NT2/D1 (cell line): Measurements from ENCODE around the gene PTH2.
A peak's percentile ranks its signal among the peaks of the same experiment; 100 is the strongest.
"Not testable (repeated sequence)": the region's sequence is repeated elsewhere in the genome, so short reads cannot be mapped to it uniquely, and the experiment has no call there.

Experiments used
- DNase-seq: peaks from one replicate; pipeline ENCODE4 v3.0.0-alpha.2; 2011; ENCODE audit warnings: low read depth, low spot score
- H3K27me3 ChIP-seq: 2 replicates; pipeline ENCODE4 v1.6.0; 2011; ENCODE audit warnings: mild to moderate bottlenecking; ENCODE audit not compliant: insufficient read length, insufficient read depth
- H3K36me3 ChIP-seq: 2 replicates; pipeline ENCODE4 v1.6.1; 2011; ENCODE audit warnings: mild to moderate bottlenecking, low read length, mixed read lengths; ENCODE audit not compliant: insufficient read depth, insufficient read length
- H3K4me1 ChIP-seq: 2 replicates; pipeline ENCODE4 v1.5.1; 2011; ENCODE audit not compliant: insufficient read depth, insufficient read length
- H3K4me3 ChIP-seq: 2 replicates; pipeline ENCODE4 v1.5.1; 2011; ENCODE audit warnings: low read depth; ENCODE audit not compliant: insufficient read length
- H3K9ac ChIP-seq: 2 replicates; pipeline ENCODE4 v1.6.0; 2011; ENCODE audit warnings: low read depth; ENCODE audit not compliant: insufficient read length
- H3K9me3 ChIP-seq: 2 replicates; pipeline ENCODE4 v1.5.1; 2011; ENCODE audit warnings: mild to moderate bottlenecking, low read length; ENCODE audit not compliant: insufficient read depth
- SUZ12 ChIP-seq: IDR thresholded peaks from 2 replicates; pipeline ENCODE4 v1.6.1; 2011; ENCODE audit not compliant: insufficient read length, insufficient read depth; ENCODE audit errors: extremely low read depth
- YY1 ChIP-seq: IDR thresholded peaks from 2 replicates; pipeline ENCODE4 v1.6.1; 2011; ENCODE audit not compliant: insufficient read length, insufficient read depth
- ZNF274 ChIP-seq: IDR thresholded peaks from 2 replicates; pipeline ENCODE4 v1.6.1; 2011; ENCODE audit warnings: mild to moderate bottlenecking, low read depth, low read length

The PTH2 gene

DNA sequence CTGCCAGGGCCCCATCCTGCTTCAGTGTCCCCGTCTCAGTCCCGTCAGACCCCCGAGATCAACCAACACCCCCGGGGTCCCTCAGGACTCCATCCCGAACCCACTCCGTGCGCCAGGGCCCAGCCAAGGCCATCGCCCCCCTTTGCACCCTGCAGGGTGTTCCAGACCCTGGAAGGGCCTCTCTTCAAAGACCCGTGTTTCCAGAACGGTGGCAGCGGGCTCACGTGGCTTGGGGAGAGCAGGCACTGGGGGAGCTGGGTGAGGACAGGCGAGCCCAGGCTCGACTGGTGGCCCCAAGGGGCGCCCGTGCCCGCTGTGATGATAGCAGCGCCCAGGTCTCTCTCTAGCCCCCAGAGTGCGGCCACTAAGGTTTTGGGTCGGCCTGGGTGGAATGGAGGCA lies 33.8 kb downstream of the PTH2 start:
- Histone ChIP-seq H3K27me3 (no peaks in the 10 kb centered on the region), H3K9me3 (no peaks in the 10 kb centered on the region)
- no peak for TF ChIP-seq SUZ12
- TF ChIP-seq ZNF274 = no peak
- no peak for TF ChIP-seq YY1

DNA sequence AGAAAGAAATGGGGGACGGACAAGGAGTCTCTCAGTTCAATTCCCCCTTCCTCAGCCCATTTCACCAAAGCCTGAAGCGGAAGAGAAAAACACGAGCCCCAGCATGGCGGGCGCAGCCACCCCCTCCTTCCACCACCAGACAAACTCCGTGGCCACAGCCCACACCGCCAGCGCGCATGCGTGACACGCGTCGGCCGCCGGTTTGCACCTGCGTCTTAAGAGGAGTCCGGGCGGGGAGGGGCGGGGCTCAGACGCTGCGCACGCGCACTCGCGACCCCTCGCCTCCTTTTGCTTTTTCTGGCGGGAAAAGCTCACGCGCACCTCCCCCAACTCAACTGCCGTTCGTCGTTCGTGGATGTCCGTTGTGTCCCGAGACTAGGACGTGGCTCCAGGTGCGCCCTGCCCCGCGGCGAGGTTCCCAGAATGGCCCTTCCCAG lies 35.3 kb downstream of the PTH2 start, which contains the start of gene KASH5:
Gene KASH5, plus strand, starts transcription at position 314 of the 437 bp plus-strand sequence. CDS start 2,635 bp downstream, outside the sequence.
- H3K4me1 ChIP-seq = peaks cover 5% of the 10 kb centered on the region

More for the DNA sequence above, 33.8 kb downstream of the PTH2 start:
- H3K9ac ChIP-seq = no peak overlapping the region
- DNase-seq = no peak
- H3K4me1 ChIP-seq = peaks cover 10% of the 10 kb centered on the region
- no peaks in the 10 kb centered on the region for H3K36me3 ChIP-seq
- no peak overlapping the region for H3K4me3 ChIP-seq

DNA sequence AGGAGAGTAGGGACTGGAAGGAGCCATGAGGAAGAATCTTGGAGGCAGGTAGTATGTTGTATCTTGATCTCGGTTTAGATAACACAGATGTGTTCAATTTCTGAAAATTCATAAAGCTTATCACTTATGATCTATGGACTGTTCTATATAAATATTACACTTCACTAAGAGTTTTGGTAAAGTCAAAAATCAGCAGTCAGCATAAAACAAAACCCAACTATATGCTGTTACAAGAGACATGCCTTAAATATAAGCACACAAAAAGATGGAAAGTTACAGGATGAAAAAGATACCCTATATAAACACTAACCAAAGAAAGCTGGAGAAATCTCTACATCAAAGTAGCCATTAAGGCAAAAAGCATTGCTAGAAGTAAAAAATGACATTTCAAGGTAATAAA lies 39.6 kb downstream of the PTH2 start:
- H3K4me3 ChIP-seq = no peak overlapping the region
- H3K9me3 ChIP-seq = peaks cover 11% of the 10 kb centered on the region
- TF ChIP-seq SUZ12 = no peak
- TF ChIP-seq YY1 = no peak
- TF ChIP-seq ZNF274 = no peak
- no peak overlapping the region for H3K9ac ChIP-seq
- H3K27me3 ChIP-seq = no peaks in the 10 kb centered on the region
- no peaks in the 10 kb centered on the region for H3K36me3 ChIP-seq
- DNase-seq = no peak
- no peaks in the 10 kb centered on the region for H3K4me1 ChIP-seq

More for the DNA sequence above, 35.3 kb downstream of the PTH2 start, which contains the start of gene KASH5:
- Histone ChIP-seq H3K27me3 (no peaks in the 10 kb centered on the region), H3K4me3 (no peak within 1 kb of the TSS), H3K36me3 (no peaks in the 10 kb centered on the region), H3K9me3 (0 out of 2 replicates have a peak, but pooled peaks cover under 1% of the 10 kb centered on the region), H3K9ac (no peak within 1 kb of the TSS)
- TF ChIP-seq YY1 = no peak
- TF ChIP-seq ZNF274 = no peak
- DNase-seq = peak; percentile 25

DNA sequence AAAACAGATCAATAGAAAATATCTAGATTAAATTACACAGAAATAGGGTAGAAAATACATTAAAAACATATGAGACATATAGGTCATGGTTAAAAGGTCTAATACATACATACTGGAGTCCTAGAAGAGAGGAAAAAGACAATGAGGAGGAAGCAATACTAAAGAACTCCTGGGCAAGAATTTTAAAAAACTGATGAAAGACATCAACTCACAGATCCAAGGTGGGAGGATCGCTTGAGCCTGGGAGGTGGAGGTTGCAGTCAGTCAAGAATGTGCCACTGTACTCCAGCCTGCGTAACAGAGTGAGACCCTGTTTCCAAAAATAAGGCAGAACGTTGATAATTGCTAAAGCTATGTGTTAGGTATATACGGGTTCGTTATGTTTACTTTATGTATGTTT lies 40.6 kb downstream of the PTH2 start:
- DNase-seq = no peak
- no peaks in the 10 kb centered on the region for H3K36me3 ChIP-seq
- TF ChIP-seq SUZ12 (no peak), ZNF274 (no peak), YY1 (no peak)
- H3K27me3 ChIP-seq = no peaks in the 10 kb centered on the region
- peaks cover 11% of the 10 kb centered on the region for H3K9me3 ChIP-seq
- no peak overlapping the region for H3K4me3 ChIP-seq
- H3K4me1 ChIP-seq = no peaks in the 10 kb centered on the region
- H3K9ac ChIP-seq = no peak overlapping the region

DNA sequence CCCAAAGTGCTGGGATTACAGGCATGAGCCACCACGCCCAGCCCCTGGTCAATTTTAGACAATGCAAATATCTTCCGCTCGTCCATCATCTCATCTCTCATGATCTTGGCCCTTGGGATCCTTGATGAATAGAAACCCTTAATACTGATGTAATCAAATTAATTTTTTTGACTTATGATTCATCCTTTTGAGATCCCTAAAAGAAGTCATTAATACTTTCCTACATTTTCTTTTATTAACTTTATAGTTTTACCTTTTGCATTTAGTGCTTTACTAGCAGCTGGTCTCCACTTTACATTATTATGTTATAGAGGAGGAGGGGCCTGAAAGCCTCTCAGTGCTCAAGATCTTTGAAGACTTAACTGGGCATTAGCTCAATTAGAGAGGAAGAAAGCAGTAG lies 42.9 kb downstream of the PTH2 start:
- Histone ChIP-seq H3K9me3 (peaks cover 11% of the 10 kb centered on the region), H3K9ac (no peak overlapping the region), H3K36me3 (no peaks in the 10 kb centered on the region), H3K27me3 (no peaks in the 10 kb centered on the region), H3K4me3 (no peak overlapping the region), H3K4me1 (no peaks in the 10 kb centered on the region)
- TF ChIP-seq YY1 = no peak
- DNase-seq = no peak

DNA sequence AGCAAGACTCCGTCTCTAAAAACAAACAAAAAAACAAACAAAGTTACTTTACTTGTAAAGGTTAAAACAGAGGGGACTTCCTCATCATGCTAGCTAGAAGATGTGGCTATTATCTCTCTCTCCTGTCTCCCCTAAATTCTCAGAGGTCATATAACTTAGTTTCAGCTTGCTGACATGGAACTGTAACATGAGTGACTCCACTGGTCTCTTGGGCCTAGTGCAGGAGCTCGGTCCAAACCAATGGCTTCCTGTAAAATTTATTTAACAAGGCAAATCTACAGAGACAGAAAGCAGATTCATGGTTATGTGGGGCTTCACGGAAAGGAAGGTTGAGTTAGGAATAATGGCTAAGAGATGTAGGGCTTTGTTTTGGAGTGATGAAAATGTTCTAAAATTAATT lies 44.7 kb downstream of the PTH2 start:
- TF ChIP-seq YY1 (no peak), ZNF274 (no peak), SUZ12 (no peak)
- no peak for DNase-seq
- H3K9me3 ChIP-seq = peaks cover 11% of the 10 kb centered on the region
- H3K36me3 ChIP-seq = no peaks in the 10 kb centered on the region
- H3K9ac ChIP-seq = no peak overlapping the region
- no peaks in the 10 kb centered on the region for H3K27me3 ChIP-seq
- H3K4me3 ChIP-seq = no peak overlapping the region
- no peaks in the 10 kb centered on the region for H3K4me1 ChIP-seq

DNA sequence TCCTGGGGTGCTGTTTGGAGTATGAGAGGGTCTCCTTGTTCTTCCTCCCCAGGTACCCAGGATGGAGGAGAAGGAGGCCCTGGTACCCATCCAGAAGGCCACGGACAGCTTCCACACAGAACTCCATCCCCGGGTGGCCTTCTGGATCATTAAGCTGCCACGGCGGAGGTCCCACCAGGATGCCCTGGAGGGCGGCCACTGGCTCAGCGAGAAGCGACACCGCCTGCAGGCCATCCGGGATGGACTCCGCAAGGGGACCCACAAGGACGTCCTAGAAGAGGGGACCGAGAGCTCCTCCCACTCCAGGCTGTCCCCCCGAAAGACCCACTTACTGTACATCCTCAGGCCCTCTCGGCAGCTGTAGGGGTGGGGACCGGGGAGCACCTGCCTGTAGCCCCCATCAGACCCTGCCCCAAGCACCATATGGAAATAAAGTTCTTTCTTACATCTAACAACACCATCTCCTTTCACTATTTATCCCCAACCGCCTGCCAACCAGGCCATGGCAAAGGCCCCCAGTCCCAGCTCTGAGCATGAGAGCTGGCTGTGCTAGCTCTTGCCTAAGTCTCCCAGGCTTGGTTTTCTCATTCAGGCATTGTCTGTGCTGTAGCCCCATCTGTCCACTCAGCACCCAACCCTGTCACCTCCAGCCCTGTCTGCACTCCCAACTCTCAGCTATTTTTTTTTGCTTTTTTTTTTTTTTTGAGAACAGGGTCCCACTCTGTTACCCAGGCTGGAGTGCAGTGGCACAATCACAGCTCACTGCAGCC lies 48.4 kb downstream of the PTH2 start:
- peaks cover 7% of the 10 kb centered on the region; the same call in 1 of the 2 replicates for H3K9me3 ChIP-seq
- H3K4me3 ChIP-seq = no peak overlapping the region
- no peaks in the 10 kb centered on the region for H3K4me1 ChIP-seq
- H3K9ac ChIP-seq = no peak overlapping the region
- DNase-seq = no peak
- H3K36me3 ChIP-seq = no peaks in the 10 kb centered on the region
- H3K27me3 ChIP-seq = no peaks in the 10 kb centered on the region
- TF ChIP-seq YY1 (no peak), ZNF274 (no peak), SUZ12 (no peak)

DNA sequence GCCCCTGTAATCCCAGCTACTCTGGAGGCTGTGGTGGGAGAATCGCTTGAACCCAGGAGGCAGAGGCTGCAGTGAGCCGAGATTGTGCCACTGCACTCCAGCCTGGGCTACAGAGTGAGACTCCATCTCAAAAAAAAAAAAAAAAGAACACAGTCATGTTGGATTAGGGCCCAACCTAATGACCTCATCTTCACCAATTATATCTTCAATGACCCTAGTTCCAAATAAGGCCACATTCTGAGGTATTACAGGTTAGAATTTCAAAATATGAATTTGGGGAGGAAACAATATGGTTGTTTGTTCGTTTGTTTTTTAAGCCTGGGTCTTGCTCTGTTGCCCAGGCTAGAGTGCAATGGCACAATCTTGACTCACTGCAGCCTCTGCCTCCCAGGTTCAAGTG lies 50.1 kb downstream of the PTH2 start:
- not testable (repeated sequence) for H3K27me3 ChIP-seq, H3K4me1 ChIP-seq, H3K4me3 ChIP-seq, H3K9ac ChIP-seq, H3K36me3 ChIP-seq, DNase-seq
- peaks cover 24% of the 10 kb centered on the region for H3K9me3 ChIP-seq
